Caco-2 (cell line): ENCODE data around the gene SOX5. TPM values are rescaled to one million over a fixed set of nuclear protein-coding genes. Genes with fewer than 3 reads are reported as not detected.

Experiments
- BruUV-seq: library from RNA; stranded (reverse); fragments of 400-500 nt; replicated peaks from 2 replicates; lab custom pipeline; 2021; lab: Mats Ljungman, UMichigan
- CTCF ChIA-PET: fragments of 300-600 bp; sonication (Branson Sonifier 250); formaldehyde crosslinking; loops from one replicate; lab custom pipeline; 2022; ENCODE audit warnings: antibody characterized with exemption; lab: Charles Lee
- POLR2A ChIA-PET: fragments of 300-600 bp; sonication (Branson Sonifier 250); formaldehyde crosslinking; loops from one replicate; lab custom pipeline; 2022; ENCODE audit warnings: antibody characterized with exemption; lab: Charles Lee
- DNase-seq, 2 experiments: peaks; one replicate each; pipeline versions ENCODE4 v3.0.0 to v3.0.0-alpha.2; 2020 to 2022
- H3K27me3 ChIP-seq: replicated peaks from 2 replicates; pipeline ENCODE4 v1.6.0; 2011; ENCODE audit warnings: low read length; ENCODE audit not compliant: control insufficient read depth, insufficient read depth
- H3K36me3 ChIP-seq: 2 replicates; pipeline ENCODE4 v1.5.1; 2011; ENCODE audit warnings: low read length; ENCODE audit not compliant: control insufficient read depth, insufficient read depth
- H3K4me1 ChIP-seq: fragments of 250-450 bp; sonication (Bioruptor Pico); 2 replicates; pipeline ENCODE4 v1.5.1; 2020; ENCODE audit warnings: mild to moderate bottlenecking
- H3K4me3 ChIP-seq: 2 replicates; pipeline ENCODE4 v1.5.1; 2011; ENCODE audit warnings: low read depth, mild to moderate bottlenecking, control low read depth, low read length
- H3K9me3 ChIP-seq: fragments of 250-450 bp; sonication (Bioruptor Pico); 2 replicates; pipeline ENCODE4 v1.5.1; 2020; ENCODE audit warnings: mild to moderate bottlenecking, moderate library complexity
- H3K27ac Mint-ChIP-seq: one replicate; pipeline ENCODE4 v1.8.0; 2022; ENCODE audit warnings: mixed read lengths; ENCODE audit not compliant: unreplicated experiment
- H3K27me3 Mint-ChIP-seq: one replicate; pipeline ENCODE4 v1.8.0; 2022; ENCODE audit warnings: mixed read lengths; ENCODE audit not compliant: insufficient read depth, unreplicated experiment
- H3K36me3 Mint-ChIP-seq: one replicate; pipeline ENCODE4 v1.8.0; 2022; ENCODE audit warnings: mild to moderate bottlenecking, mixed read lengths; ENCODE audit not compliant: insufficient read depth, unreplicated experiment
- H3K4me1 Mint-ChIP-seq: one replicate; pipeline ENCODE4 v1.8.0; 2022; ENCODE audit warnings: low read depth, mixed read lengths; ENCODE audit not compliant: unreplicated experiment
- H3K4me3 Mint-ChIP-seq: one replicate; pipeline ENCODE4 v1.8.0; 2022; ENCODE audit warnings: mild to moderate bottlenecking, moderate library complexity, mixed read lengths; ENCODE audit not compliant: unreplicated experiment
- H3K9me3 Mint-ChIP-seq: one replicate; pipeline ENCODE4 v1.8.0; 2022; ENCODE audit warnings: mixed read lengths; ENCODE audit not compliant: unreplicated experiment
- intact Hi-C: fragments of 100-400 bp; cut with micrococcal nuclease; formaldehyde crosslinking; loops from one replicate; pipeline ENCODE4 v1.10.0; 2022; ENCODE audit not compliant: unreplicated experiment
- total RNA-seq: library from RNA; stranded (reverse); gene quantifications from 2 replicates; pipeline ENCODE4 v1.2.3, GENCODE V29; 2022
- TF ChIP-seq, protein P1 (sequence below), 2 experiments: fragments of 200-600 bp in 1 of 2; IDR thresholded peaks; 1 replicate in 1 of 2; 2 replicates in 1 of 2; pipeline versions ENCODE4 v1.5.1 to v1.8.0; 2011 to 2022; ENCODE audit warnings: antibody characterized with exemption in 1 of 2, control low read depth in 1 of 2, inconsistent platforms in 1 of 2, low read depth in 1 of 2, low read length in 1 of 2, mild to moderate bottlenecking in 1 of 2, moderate library complexity in 1 of 2; ENCODE audit not compliant: insufficient read depth in 1 of 2, severe bottlenecking in 1 of 2, unreplicated experiment in 1 of 2

The SOX5 gene
- total RNA-seq, 1 experiment from 2014 or later: 15.4 TPM

- POLR2A ChIA-PET: no interaction called here
- no peaks in the 10 kb centered on the region for H3K9me3 ChIP-seq
- H3K4me3 ChIP-seq: no peak overlapping the region
- H3K4me1 ChIP-seq: no peaks in the 10 kb centered on the region
- H3K27me3 ChIP-seq: no peaks in the 10 kb centered on the region
- BruUV-seq: no TSS peak
- H3K36me3 ChIP-seq: no peaks in the 10 kb centered on the region
- Mint-ChIP-seq H3K27ac (no peak overlapping the region), H3K4me1 (no peaks in the 10 kb centered on the region), H3K36me3 (no peaks in the 10 kb centered on the region), H3K4me3 (no peak overlapping the region), H3K9me3 (no peaks in the 10 kb centered on the region), H3K27me3 (no peaks in the 10 kb centered on the region)
- DNase-seq: no peak
- CTCF ChIA-PET: no interaction called here
- TF ChIP-seq, protein P1, sequence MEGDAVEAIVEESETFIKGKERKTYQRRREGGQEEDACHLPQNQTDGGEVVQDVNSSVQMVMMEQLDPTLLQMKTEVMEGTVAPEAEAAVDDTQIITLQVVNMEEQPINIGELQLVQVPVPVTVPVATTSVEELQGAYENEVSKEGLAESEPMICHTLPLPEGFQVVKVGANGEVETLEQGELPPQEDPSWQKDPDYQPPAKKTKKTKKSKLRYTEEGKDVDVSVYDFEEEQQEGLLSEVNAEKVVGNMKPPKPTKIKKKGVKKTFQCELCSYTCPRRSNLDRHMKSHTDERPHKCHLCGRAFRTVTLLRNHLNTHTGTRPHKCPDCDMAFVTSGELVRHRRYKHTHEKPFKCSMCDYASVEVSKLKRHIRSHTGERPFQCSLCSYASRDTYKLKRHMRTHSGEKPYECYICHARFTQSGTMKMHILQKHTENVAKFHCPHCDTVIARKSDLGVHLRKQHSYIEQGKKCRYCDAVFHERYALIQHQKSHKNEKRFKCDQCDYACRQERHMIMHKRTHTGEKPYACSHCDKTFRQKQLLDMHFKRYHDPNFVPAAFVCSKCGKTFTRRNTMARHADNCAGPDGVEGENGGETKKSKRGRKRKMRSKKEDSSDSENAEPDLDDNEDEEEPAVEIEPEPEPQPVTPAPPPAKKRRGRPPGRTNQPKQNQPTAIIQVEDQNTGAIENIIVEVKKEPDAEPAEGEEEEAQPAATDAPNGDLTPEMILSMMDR (IDR thresholded peaks at IDR 0.05; ENCODE audit: insufficient read depth in 1 of 2, low read depth in 1 of 2, low read length in 1 of 2, severe bottlenecking in 1 of 2, unreplicated experiment in 1 of 2): no peak
- intact Hi-C loops: no loop called here
Measured at GRCh38 chr12:23617749-23618148, 331.7 kb downstream of the SOX5 start.

GRCh38 chr12:23614280-23614679, 335.2 kb downstream of the SOX5 start:
- no peak overlapping the region for H3K4me3 ChIP-seq
- POLR2A ChIA-PET: no interaction called here
- CTCF ChIA-PET: no interaction called here
- intact Hi-C loops: no loop called here
- TF ChIP-seq, protein P1 (IDR thresholded peaks at IDR 0.05; ENCODE audit: insufficient read depth in 1 of 2, low read depth in 1 of 2, low read length in 1 of 2, severe bottlenecking in 1 of 2, unreplicated experiment in 1 of 2): no peak
- DNase-seq: no peak
- H3K27ac Mint-ChIP-seq: no peak overlapping the region
- H3K9me3 Mint-ChIP-seq: no peaks in the 10 kb centered on the region
- no TSS peak for BruUV-seq
- H3K36me3 ChIP-seq: no peaks in the 10 kb centered on the region
- H3K4me3 Mint-ChIP-seq: no peak overlapping the region
- no peaks in the 10 kb centered on the region for H3K27me3 Mint-ChIP-seq
- no peaks in the 10 kb centered on the region for H3K9me3 ChIP-seq
- H3K4me1 Mint-ChIP-seq: no peaks in the 10 kb centered on the region
- H3K4me1 ChIP-seq: no peaks in the 10 kb centered on the region
- no peaks in the 10 kb centered on the region for H3K36me3 Mint-ChIP-seq
- H3K27me3 ChIP-seq: no peaks in the 10 kb centered on the region

DNA sequence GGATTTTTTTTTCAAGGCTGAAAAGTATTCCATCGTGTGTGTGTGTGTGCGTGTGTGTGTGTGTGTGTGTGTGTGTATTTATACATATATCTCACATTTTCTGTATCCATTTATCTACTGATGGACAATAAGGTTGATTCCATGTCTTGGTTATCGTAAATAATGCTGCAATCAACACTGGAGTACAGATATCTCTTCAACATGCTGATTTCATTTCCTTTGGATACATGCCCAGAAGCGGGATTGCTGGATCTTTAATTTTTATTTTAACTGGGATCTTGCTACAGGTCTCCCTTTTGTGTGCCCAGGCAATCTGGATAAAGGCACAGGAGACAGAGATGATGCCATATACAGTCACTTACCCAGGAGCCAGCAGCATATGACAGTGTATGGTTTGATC, 338.1 kb downstream of the SOX5 start:
- H3K4me3 Mint-ChIP-seq: no peak overlapping the region
- H3K4me3 ChIP-seq: no peak overlapping the region
- no peaks in the 10 kb centered on the region for H3K4me1 ChIP-seq
- no peaks in the 10 kb centered on the region for H3K36me3 ChIP-seq
- TF ChIP-seq, protein P1 (IDR thresholded peaks at IDR 0.05; ENCODE audit: insufficient read depth in 1 of 2, low read depth in 1 of 2, low read length in 1 of 2, severe bottlenecking in 1 of 2, unreplicated experiment in 1 of 2): no peak
- H3K27me3 Mint-ChIP-seq: no peaks in the 10 kb centered on the region
- no peaks in the 10 kb centered on the region for H3K36me3 Mint-ChIP-seq
- no peak overlapping the region for H3K27ac Mint-ChIP-seq
- no TSS peak for BruUV-seq
- no peaks in the 10 kb centered on the region for H3K27me3 ChIP-seq
- intact Hi-C loops: no loop called here
- ChIA-PET POLR2A (no interaction called here), CTCF (no interaction called here)
- H3K4me1 Mint-ChIP-seq: no peaks in the 10 kb centered on the region
- H3K9me3 Mint-ChIP-seq: no peaks in the 10 kb centered on the region
- no peak for DNase-seq
- H3K9me3 ChIP-seq: no peaks in the 10 kb centered on the region
